T-helper 1 cell (primary cell): ENCODE results near the gene SH2D2A.

Source experiments
- DNase-seq, 5 donors: peaks; one replicate each; pipeline ENCODE4 v3.0.0-alpha.2; 2012 to 2020

The SH2D2A gene

GRCh38 chr1:156802421-156802935 lies 14.2 kb downstream of the SH2D2A start:
- no peak for DNase-seq

DNA sequence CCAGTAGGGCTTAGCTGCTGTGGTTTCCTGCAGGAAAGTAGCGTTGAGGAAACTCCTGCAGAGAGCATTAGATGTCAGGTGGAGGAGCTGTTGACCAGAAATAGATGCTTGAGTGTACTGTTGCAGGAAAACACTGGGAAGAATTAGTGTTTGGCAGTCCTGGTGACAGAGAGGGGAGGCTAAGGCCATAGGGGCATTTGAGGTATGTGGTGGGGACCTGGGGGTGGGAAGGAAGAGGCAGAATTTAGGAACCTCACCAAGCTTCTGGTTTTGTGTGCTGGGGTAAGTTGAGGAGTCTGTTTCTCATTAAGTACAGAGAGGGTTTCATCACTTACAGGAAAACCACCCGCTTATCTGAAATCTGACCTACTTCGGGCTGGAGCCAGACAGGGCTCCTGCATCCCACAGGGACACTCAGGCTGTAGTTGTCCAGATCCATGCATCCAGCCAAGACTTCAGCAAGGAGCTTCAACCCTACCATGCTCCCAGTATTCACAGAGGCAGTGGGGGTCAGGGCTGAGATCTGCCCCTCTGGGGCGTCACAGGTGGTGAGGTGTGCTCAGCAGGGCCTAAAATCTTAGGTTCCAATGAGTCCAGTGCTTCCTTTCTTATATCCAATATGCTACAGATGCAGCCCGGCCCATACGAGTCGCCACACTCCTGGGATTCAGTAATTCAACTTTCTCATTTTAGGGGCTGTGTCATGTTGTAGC lies 15.1 kb downstream of the SH2D2A start:
- DNase-seq = no peak

DNA sequence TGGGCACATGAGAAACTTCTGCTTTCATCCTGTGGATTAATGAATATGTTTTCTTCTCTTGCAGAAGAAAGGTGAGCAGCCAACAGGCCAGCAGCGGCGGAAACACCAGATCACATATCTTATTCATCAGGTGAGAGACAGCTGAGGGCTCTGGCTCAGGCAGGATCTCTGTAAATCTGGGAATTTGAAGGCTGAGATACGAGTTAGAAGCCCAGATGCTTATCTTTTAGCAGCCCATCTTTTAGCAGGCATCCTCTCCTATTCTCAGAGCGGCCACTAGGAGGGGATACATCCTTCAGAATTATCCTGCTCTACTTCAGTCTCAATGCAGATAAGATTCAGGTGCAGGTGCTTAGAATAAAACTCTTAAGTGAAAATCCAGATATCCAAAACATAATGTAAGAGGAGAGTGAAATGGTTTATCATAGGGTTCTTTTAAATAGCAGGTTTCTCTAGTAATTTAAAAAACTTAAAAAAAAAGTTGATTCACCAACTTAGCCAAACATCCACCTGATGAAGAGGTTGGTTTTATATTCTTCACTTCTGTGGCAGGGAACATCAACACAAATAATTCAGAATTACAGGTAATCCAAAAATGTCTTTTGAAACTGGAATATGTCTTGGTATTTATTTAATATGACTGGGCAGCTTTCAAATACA lies 19.3 kb downstream of the SH2D2A start:
- peak in 4 of 5 donors; percentile 36 to 68 (median 54) for DNase-seq

GRCh38 chr1:156796340-156797097 lies 20.1 kb downstream of the SH2D2A start:
- DNase-seq = no peak

DNA sequence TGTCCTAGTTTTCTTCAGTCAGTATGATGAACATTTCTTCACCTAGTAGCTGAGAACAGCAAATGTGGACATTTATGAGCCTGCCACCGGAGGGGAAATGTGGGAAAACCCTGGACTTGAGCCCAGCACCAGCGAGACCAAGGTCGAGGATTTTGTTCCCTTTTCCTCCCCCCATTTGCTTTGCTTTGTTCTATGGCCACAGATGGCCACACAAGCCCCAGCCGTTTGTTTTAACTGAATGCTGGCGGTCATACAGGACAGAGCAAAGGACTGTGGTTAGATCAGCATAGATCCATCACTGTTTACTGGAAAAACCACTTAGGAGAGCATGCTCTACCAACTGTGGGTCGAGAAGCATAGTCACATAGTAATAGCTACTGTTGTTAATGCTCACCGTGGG lies 20.9 kb downstream of the SH2D2A start:
- no peak for DNase-seq

DNA sequence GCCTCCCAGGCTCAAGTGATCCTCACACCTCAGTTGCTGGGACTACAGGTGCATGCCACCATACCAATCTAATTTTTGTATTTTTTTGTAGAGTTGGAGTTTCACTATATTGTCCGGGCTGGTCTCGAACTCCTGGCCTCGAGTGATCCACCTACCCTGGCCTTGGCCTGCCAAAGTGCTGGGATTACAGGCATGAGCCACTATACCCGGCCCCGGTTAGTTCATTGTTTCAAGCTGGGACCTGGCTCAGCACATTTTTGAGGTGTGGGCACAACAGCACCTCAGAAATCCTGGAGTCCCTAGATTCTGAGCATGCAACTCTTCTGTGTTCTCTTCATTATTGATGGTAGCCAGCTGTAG lies 21.3 kb downstream of the SH2D2A start:
- DNase-seq = no peak

DNA sequence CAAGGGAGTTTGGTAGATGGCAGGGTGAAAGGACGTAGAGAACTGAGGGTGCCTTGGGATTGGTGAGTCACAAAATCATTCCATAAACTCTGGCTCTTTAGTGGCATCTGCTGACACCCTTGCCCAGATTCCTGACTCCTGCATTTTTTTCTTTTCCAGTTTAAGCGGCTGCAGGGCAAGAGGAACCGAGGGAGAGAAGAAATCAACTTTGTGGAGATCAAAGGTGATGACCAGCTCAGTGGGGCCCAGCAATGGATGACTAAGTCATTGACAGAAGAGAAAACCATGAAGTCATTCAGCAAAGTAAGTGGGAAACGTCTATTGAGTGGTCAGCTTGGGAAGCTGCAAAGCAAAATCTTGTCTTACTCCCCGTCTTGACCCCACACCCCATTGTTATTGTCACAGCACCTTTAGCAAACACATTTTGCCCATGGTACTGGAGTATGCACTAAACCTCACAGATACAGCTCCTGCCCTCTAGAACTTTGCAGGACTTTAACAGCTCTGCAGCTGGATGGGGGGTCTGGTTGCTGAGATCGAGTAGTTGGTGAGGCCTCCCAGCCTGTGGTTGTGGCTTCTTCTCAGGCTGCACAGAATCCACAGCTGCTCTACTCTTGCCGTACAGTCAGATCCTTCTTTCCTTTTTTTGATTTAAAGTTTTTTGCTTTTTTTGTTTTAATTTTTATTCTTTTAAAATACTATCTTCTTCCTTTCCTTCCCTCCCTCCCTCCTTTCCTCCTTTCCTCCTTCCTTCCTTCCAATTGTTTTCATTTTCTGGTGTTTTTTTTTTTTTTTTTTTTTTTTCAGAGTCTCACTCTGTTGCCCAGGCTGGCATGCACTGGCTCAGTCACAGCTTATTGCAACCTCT lies 21.9 kb downstream of the SH2D2A start:
- DNase-seq = no peak

GRCh38 chr1:156789621-156790318 lies 26.9 kb downstream of the SH2D2A start:
- no peak for DNase-seq

DNA sequence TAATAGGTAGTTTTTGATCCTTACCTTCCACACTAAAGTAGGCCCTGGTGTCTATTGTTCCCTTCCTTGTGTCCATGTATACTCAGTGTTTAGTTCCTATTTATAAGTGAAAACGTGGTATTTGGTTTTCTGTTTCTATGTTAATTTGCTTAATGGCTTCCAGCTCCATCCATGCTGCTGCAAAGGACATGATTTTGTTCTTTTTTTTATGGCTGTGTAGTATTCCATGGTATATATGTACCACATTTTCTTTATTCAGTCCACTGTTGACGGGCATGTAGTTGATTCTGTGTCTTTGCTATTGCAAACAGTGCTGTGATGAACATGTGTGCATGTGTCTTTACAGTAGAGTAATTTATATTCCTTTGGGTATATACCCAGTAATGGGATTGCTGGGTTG lies 28.5 kb downstream of the SH2D2A start:
- DNase-seq = no peak

- no peak for DNase-seq
Observed at GRCh38 chr1:156786640-156787039, 30.0 kb downstream of the SH2D2A start.

DNA sequence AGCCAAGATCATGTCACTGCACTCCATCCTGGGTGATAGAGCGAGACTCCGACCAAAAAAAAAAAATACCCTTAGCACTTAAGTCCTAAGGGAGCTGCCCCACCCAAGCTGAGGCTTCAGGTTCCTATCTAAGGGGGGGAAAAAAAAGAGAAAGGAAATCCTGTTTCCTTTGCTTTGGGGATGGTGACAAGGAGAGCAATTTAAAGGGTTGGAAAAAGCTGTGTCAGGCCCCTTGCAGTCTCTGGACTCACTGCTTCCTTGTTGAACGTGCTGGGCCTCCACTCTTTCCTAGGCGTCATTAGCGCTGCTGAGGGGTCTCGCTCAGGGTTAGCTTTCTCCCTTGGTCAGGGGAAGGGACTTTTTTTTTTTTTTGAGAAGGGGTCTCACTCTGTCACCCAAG lies 31.2 kb downstream of the SH2D2A start:
- no peak for DNase-seq

GRCh38 chr1:156781585-156782186 lies 35.0 kb downstream of the SH2D2A start:
- no peak for DNase-seq

- DNase-seq = no peak
Observed at GRCh38 chr1:156777573-156777972, 39.1 kb downstream of the SH2D2A start.

- DNase-seq = no peak
Observed at GRCh38 chr1:156776942-156777341, 39.7 kb downstream of the SH2D2A start.

DNA sequence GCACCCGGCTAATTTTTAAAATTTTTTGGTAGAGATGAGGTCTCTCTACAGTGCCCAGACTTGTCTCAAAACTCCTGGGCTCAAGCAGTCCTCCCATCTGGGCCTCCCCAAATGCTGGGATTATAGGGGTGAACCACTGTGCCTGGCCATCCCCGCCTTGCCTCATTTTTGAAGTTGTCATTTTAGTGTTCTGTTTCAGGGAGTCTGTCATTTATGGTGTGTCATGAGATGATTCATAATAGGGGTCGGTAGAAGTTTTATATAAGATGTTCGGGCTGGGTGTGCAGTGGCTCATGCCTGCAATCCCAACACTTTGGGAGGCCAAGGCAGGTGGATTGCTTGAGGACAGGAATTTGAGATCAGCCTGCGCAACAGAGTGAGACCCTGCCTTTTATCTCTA lies 40.8 kb downstream of the SH2D2A start:
- DNase-seq = no peak

DNA sequence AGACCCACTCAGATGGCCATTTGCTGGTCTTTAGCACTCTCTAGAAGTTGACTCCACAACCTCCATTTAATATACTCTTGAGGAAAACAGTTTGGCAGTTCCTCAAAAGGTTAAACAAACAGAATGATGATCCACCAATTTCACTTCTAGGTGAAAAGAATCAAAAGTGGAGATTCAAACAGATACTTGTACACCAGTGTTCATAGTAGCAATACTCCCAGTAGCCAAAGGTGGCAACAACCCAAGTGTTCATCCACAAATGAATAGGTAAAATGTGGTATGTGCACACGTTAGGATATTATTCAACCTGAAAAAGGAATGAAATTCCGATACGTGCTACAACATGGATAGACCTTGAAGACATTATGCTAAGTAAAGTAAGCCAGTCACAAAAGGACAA lies 43.0 kb downstream of the SH2D2A start:
- no peak for DNase-seq

DNA sequence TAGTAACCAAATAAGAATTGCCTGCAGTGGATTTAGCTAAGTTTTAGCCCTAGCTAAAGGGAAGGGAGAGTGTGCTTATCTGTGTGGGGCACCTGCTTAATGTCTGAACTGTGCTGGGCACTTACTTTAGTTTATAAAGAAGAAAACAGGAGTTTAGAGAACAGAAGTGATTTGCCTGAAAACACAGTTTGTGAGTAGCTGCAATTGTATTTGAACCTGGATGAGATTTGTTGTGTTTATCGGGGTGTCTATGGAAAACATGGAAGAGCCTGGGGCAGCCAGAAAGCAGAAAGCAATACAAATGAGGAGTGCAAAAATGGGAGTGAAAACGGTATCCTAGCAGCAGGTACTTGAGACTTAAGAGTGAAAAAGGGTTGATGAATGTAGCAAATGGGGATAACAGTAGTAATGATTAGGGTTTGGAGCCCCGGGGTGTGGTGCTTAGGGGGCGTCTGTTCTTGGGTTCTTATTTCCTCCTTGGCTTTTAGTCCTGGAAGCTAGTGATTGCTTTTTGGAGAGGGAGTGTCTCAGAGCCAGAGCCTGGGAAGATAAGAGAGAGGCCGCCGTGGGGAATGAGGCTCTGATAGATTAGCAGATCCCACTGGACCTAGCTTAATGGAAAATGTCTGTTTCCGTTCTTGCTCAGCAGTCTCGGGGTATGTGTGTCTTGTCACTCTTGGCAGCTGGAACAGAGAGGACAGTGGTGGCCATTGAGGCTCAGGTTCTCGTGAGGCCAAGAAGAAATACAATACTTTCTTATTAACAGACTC lies 43.7 kb downstream of the SH2D2A start:
- no peak for DNase-seq

- DNase-seq = no peak
Observed at GRCh38 chr1:156772222-156772621, 44.4 kb downstream of the SH2D2A start.

DNA sequence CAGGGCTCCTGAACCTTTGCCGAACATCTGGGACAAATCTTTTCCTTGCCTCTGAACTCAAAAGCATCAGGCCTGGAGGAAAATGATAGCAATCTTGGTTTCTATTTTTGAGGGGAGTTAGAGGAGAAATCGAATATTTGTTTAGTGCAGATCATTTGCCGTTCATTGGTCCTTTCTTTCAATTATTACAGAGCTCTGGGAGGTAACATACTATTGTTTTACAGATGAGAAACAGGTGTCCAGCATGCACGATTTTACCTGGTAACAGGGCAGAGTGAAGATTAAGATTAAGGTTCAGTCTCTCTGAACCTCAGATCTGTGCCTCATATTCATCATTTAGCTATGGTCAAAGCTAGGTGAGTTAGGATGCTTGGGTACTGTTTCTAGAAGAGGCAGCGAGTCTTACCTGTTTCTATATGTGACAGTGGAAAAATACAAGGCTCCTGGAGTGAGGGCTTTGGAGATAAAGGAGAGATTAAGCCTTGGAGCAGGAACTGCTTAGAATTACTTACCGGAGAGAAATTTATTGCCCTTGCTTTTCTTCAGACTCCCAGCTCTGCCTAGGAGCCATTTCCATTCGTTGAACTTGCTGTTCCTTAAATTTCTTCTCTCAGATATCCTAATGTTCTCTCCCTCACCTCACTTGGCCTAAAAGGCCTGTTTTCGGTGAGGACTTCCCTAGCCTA lies 47.9 kb downstream of the SH2D2A start:
- DNase-seq = no peak
